M059J (cell line): ENCODE measurements around the gene MOK. TPM values are rescaled to one million over a fixed set of nuclear protein-coding genes. Genes with fewer than 3 reads are reported as not detected.
"Not testable (repeated sequence)": the region's sequence is repeated elsewhere in the genome, so short reads cannot be mapped to it uniquely, and the experiment has no call there.

Experiments
- DNase-seq: peaks from one replicate; pipeline ENCODE4 v3.0.0-alpha.2; 2012; ENCODE audit warnings: low read depth
- total RNA-seq: library from RNA; depleted of rRNA; stranded (reverse); fragments of >200 nt; shearing (Covaris generic); gene quantifications from 2 replicates; pipeline ENCODE4 v1.2.3, GENCODE V29; 2014; rRNA removed

The MOK gene
- total RNA-seq, result 27.3 and 44.3 TPM in 2 replicates

- DNase-seq, result peak; percentile 94
Measured at GRCh38 chr14:102304611-102305506, at the start of gene MOK. TSS of gene MOK (minus strand) at chr14:102305164. CDS start at chr14:102304968, 196 bp downstream.

GRCh38 chr14:102353126-102353619, 48.2 kb upstream of the MOK start:
- DNase-seq, result no peak

- DNase-seq, result no peak
Measured at GRCh38 chr14:102352213-102352612, 47.2 kb upstream of the MOK start.

GRCh38 chr14:102351593-102351992, 46.6 kb upstream of the MOK start:
- DNase-seq, result not testable (repeated sequence)

- DNase-seq, result no peak
Measured at GRCh38 chr14:102351023-102351422, 46.1 kb upstream of the MOK start.

GRCh38 chr14:102348376-102348775, 43.4 kb upstream of the MOK start:
- DNase-seq, result no peak

- DNase-seq, result no peak
Measured at GRCh38 chr14:102346645-102347044, 41.7 kb upstream of the MOK start.

DNA sequence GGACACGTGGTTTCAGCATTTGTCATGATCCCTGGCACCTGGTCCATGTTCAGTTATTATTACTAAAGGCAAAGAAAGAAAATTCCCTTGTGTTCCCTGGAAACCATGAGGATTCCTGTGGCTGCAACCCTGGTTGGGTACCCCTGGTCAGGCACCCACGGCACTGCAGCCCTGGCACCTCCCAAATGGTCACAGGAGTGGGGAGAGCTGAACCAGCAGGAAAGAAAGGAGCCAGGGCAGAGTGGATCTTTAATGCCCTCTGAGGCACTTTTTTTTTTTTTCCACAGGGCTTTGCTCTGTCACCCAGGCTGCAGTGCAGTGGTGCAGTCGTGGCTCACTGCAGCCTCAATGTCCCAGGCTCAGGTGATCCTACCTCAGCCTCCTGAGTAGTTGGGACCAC, 40.3 kb upstream of the MOK start:
- DNase-seq, result no peak

- no peak for DNase-seq
Measured at GRCh38 chr14:102344485-102344884, 39.5 kb upstream of the MOK start.

DNA sequence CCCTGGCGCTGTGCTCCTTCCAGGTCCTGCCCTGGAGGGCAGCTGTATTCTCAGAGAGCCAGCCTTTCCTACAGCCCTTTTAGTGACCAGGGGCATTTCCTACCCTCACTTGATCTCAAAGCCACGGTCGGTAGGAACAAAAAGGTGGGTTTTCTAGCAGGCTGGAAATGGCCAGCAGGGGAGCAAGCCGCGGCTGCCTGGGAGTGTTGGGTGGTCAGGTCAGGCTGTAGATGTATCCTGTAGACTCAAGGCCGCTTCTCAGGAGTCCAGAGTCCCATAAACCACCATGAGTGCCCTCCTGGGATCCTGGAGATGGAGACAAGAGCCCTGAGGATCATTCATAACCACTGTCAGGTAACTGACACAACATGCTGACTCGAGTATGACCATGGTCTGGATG, 39.1 kb upstream of the MOK start:
- no peak for DNase-seq

- DNase-seq, result no peak
Measured at GRCh38 chr14:102342238-102342637, 37.3 kb upstream of the MOK start.

- no peak for DNase-seq
Measured at GRCh38 chr14:102341566-102341965, 36.6 kb upstream of the MOK start.

- DNase-seq, result no peak
Measured at GRCh38 chr14:102338724-102339123, 33.8 kb upstream of the MOK start.

- DNase-seq, result no peak
Measured at GRCh38 chr14:102335163-102335562, 30.2 kb upstream of the MOK start.

DNA sequence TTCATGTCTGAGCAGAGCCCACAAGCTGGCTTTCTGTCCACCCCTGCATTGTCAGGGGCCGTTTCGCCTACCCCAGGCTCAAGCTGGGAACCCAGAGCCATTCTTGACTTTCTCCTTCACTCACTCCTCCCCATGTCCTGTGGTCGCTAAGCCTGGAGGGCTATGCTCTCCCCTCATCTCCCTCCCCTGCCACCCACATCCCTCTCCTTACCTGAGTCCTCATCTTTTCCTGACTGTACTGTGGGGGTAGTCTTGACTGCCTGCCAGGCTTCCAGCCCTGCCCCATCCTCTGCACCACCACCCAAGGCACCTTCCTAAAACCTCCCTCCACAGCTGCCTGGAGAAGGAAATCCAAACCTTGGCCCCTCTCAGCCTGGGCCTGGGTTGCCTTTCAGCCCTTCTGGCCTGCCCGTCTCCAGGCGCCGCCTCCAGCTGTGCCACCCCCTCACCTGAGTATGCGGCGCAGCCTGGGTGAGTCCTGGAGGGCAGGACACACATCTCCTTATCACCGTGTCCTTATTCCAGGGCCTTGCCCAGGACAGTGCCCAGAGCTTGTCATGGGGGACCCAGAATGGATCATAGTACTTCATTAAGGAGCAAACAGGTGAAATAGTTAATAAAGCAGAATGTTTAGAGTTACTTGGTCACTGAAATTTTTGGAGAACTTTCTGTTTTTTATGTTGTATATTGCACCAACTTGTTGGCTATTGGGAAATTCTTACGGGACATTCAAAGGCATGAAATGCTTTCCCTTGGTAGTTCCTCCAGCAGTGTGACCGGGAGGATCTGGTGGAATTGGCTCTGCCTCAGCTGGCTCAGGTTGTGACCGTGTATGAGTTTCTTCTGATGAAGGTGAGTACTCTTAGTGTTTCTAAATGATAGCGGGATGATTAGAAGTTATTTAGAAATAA, 29.1 kb upstream of the MOK start:
- no peak for DNase-seq

- no peak for DNase-seq
Measured at GRCh38 chr14:102333390-102333789, 28.4 kb upstream of the MOK start.

DNA sequence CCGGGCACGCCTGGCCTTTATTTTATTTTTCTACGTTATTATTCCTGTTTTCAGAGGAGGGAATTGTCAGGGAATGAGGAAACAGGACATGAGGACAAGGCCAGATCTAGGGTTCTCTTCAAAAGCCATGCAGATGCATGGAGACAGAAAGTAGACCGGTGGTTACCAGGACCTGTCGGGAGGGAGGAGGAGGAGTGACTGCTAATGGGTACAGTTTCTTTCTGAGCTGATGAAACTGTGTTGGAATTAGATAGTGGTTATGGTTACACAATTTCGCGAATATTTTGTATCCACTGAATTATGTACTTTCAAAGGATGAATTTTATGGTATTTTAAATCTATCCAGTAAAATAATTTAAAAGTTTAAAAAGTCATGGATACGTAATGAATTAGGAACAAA, 25.8 kb upstream of the MOK start:
- DNase-seq, result no peak

DNA sequence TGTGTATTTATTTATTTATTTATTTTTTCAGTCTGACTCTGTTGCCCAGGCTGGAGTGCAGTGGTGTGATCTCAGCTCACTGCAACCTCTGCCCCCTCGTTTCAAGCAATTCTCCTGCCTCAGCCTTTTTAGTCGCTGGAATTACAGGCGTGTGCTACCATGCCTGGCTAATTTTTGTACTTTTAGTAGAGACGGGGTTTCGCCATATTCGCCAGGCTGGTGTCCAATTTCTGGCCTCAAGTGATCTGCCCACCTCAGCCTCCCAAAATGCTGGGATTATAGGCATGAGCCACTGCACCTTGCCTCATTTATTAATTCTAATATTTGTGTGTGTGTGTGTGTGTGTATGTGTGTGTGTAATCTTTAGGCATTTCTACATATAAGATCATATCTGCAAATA, 24.4 kb upstream of the MOK start:
- not testable (repeated sequence) for DNase-seq

GRCh38 chr14:102326583-102326982, 21.6 kb upstream of the MOK start:
- no peak for DNase-seq

- peak; percentile 36 for DNase-seq
Measured at GRCh38 chr14:102325791-102326345, 20.9 kb upstream of the MOK start.

DNA sequence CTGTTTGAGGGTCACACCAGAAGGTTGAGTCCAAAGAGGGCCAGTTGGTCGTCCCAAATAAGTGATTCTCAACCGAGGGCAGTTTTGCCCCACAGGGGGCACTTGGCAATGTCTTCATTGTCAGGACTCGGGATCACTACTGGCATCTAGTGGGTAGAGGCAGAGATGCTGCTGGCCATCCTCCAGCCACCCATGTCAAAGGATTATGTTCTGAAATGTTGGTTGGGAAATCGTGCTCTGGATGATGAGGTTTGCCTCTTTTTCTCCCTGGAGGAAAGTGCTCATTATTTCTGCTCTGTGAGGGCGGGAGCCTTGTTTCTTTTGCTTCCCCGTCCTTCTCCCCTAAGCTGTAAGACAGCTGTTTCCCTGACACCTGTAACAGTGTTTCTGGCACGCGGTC, 18.1 kb upstream of the MOK start:
- DNase-seq, result peak; percentile 65
